ENCODE results near the gene PITRM1.

The PITRM1 gene

DNA sequence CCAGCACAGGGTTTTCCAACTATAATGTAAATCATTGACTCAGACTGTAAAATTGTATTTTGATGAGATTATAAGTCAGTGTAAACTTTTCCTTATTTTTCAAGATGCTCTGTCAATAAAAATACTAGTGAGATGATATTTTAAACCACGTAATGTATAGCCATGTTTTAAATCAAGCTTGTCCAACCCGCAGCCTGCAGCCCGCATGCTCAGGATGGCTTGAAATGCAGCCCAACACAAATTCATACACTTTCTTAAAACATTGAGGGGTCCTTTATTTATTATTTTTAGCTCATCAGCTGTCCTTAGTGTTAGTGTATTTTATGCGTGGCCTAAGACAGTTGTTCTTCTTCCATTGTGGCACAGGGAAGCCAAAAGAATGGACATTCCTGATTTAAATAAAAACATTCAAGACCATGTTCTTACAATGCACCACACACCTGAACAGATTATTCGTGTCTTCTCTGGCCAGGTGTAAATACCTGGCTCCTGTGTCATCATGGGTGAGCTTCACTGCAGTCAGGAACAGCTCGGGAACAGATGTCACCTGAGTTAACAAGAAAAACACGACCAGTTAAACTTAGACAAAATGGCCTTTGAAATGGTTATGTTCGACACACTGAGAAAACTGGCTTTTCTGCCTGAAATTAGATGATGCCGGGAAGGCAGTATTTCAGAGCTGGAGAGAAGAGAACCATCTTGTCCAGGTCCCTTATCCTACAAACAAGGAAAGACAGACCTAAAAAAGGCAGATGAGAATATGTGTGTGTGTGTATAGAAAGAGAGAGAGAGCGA, 5.9 kb downstream of the PITRM1 start:
- no peak overlapping the region for H3K4me3 ChIP-seq (ENCODE audit: low read length)
- TF ChIP-seq CTCF (IDR thresholded peaks at IDR 0.05; ENCODE audit: insufficient read depth, low read depth, low read length, missing control alignments): no peak
- peak; percentile 32 for DNase-seq (ENCODE audit: low read depth)

- no peak for TF ChIP-seq CTCF (IDR thresholded peaks at IDR 0.05; ENCODE audit: insufficient read depth, low read depth, low read length, missing control alignments)
- DNase-seq (ENCODE audit: low read depth): no peak
- no peak overlapping the region for H3K4me3 ChIP-seq (ENCODE audit: low read length)
Measured at GRCh38 chr10:3165196-3165595, 7.4 kb downstream of the PITRM1 start.

GRCh38 chr10:3163879-3164278, 8.7 kb downstream of the PITRM1 start:
- TF ChIP-seq CTCF (IDR thresholded peaks at IDR 0.05; ENCODE audit: insufficient read depth, low read depth, low read length, missing control alignments): no peak
- H3K4me3 ChIP-seq (ENCODE audit: low read length): no peak overlapping the region
- no peak for DNase-seq (ENCODE audit: low read depth)

GRCh38 chr10:3162533-3162932, 10.0 kb downstream of the PITRM1 start:
- DNase-seq (ENCODE audit: low read depth): no peak
- TF ChIP-seq CTCF (IDR thresholded peaks at IDR 0.05; ENCODE audit: insufficient read depth, low read depth, low read length, missing control alignments): peak; percentile 17
- H3K4me3 ChIP-seq (ENCODE audit: low read length): no peak overlapping the region

DNA sequence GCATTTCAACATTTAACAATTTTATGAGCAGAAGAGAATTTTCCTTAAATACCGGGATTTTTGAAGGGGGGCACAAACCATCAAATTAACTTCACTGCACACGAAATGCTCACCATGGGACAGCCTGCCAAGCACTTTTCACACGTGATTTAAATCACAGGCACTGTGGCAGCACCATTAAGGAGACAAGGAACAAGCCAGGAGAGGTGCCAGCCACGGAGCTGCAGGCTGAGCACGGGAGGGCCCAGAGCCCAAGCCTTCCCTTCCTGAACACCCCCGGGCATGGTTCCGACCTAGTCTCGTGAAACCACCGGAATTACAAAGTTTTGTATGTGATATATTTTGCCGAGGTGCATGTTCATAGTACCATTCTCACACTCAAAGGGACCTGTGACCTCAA, 13.4 kb downstream of the PITRM1 start:
- no peak for DNase-seq (ENCODE audit: low read depth)
- no peak overlapping the region for H3K4me3 ChIP-seq (ENCODE audit: low read length)
- TF ChIP-seq CTCF (IDR thresholded peaks at IDR 0.05; ENCODE audit: insufficient read depth, low read depth, low read length, missing control alignments): no peak

GRCh38 chr10:3154666-3155065, 17.9 kb downstream of the PITRM1 start:
- DNase-seq (ENCODE audit: low read depth): no peak
- H3K4me3 ChIP-seq (ENCODE audit: low read length): no peak overlapping the region
- no peak for TF ChIP-seq CTCF (IDR thresholded peaks at IDR 0.05; ENCODE audit: insufficient read depth, low read depth, low read length, missing control alignments)

DNA sequence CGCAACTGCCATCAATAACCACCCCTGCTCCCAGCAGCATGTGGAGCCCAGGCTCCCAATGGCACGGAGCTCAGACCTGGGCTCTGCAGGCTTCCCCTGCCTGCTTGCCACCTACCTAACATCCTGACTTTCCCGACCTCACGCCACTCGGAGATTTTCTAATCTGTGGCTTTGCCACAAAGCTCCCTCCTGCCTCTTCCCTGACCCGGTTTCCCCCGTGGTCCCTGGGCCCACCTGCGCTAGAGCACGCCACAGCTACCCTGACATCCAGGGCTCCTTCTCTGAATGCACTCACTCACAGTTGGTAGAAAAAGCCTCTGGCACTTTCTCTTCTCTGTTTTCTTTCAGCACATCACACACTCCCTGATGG, 20.0 kb downstream of the PITRM1 start:
- no peak for DNase-seq (ENCODE audit: low read depth)
- no peak for TF ChIP-seq CTCF (IDR thresholded peaks at IDR 0.05; ENCODE audit: insufficient read depth, low read depth, low read length, missing control alignments)

More for the DNA sequence above, 20.0 kb downstream of the PITRM1 start:
- no peak overlapping the region for H3K4me3 ChIP-seq (ENCODE audit: low read length)
